GM19240 (cell line): Measurements from ENCODE around the gene DCTN3.

Experiments
- DNase-seq: peaks from one replicate; pipeline ENCODE4 v3.0.0; 2011; ENCODE audit warnings: low spot score; ENCODE audit not compliant: insufficient read length

Gene DCTN3

GRCh38 chr9:34591248-34591916 lies 28.9 kb downstream of the DCTN3 start:
- peak; percentile 92 for DNase-seq

- no peak for DNase-seq
Measured at GRCh38 chr9:34590381-34591247, 29.7 kb downstream of the DCTN3 start.

GRCh38 chr9:34589636-34590380 lies 30.5 kb downstream of the DCTN3 start, which contains the start of gene CNTFR:
Gene CNTFR, minus strand, starts transcription at chr9:34589724. Its CDS starts 20,743 bp downstream, at chr9:34568981.
- no peak for DNase-seq

- DNase-seq = no peak
Measured at GRCh38 chr9:34588671-34589635, 31.3 kb downstream of the DCTN3 start.

GRCh38 chr9:34587271-34587670 lies 33.0 kb downstream of the DCTN3 start:
- DNase-seq = no peak

GRCh38 chr9:34585946-34586669 lies 34.2 kb downstream of the DCTN3 start:
- DNase-seq = no peak

- DNase-seq = no peak
Measured at GRCh38 chr9:34584970-34585369, 35.3 kb downstream of the DCTN3 start.

- DNase-seq = no peak
Measured at GRCh38 chr9:34582787-34583186, 37.5 kb downstream of the DCTN3 start.

- DNase-seq = no peak
Measured at GRCh38 chr9:34581318-34581717, 39.0 kb downstream of the DCTN3 start.

GRCh38 chr9:34580358-34580757 lies 39.9 kb downstream of the DCTN3 start:
- no peak for DNase-seq

GRCh38 chr9:34579808-34580163 lies 40.5 kb downstream of the DCTN3 start:
- DNase-seq = no peak

- DNase-seq = no peak
Measured at GRCh38 chr9:34579104-34579807, 41.0 kb downstream of the DCTN3 start.

- no peak for DNase-seq
Measured at GRCh38 chr9:34578241-34579103, 41.8 kb downstream of the DCTN3 start.

GRCh38 chr9:34577400-34578240 lies 42.7 kb downstream of the DCTN3 start:
- DNase-seq = no peak

GRCh38 chr9:34576597-34577399 lies 43.5 kb downstream of the DCTN3 start:
- DNase-seq = no peak

GRCh38 chr9:34575862-34576596 lies 44.3 kb downstream of the DCTN3 start:
- no peak for DNase-seq
